Esophagus muscularis mucosa (tissue), 4 donors: ENCODE data around the gene TMEM200B. TPM values are rescaled to one million over a fixed set of nuclear protein-coding genes. Genes with fewer than 3 reads are reported as not detected.

ENCODE experiments used
- DNase-seq: peaks from one replicate; pipeline ENCODE4 v3.0.0-alpha.2; 2017; ENCODE audit errors: extremely low spot score
- H3K27ac ChIP-seq, 4 donors: fragments of 200-600 bp; sonication (generic); replicated peaks in 1 of 4; 1 replicate in 3 of 4; 2 replicates in 1 of 4; pipeline ENCODE4 v1.5.1; 2016 to 2019; ENCODE audit warnings: mild to moderate bottlenecking in 1 of 4
- H3K27me3 ChIP-seq, 4 donors: fragments of 200-600 bp; sonication (generic); one replicate each; pipeline versions ENCODE4 v1.5.1 to v1.6.0; 2016 to 2019
- H3K36me3 ChIP-seq, 4 donors: fragments of 200-600 bp; sonication (generic); one replicate each; pipeline ENCODE4 v1.5.1; 2016 to 2019
- H3K4me1 ChIP-seq, 4 donors: fragments of 200-600 bp; sonication (generic); one replicate each; pipeline ENCODE4 v1.5.1; 2016 to 2019
- H3K4me3 ChIP-seq, 4 donors: fragments of 200-600 bp; sonication (generic); 1 replicate in 2 of 4; 2 replicates in 2 of 4; pipeline ENCODE4 v1.5.1; 2016 to 2019; ENCODE audit warnings: mild to moderate bottlenecking in 4 of 4, moderate library complexity in 1 of 4
- H3K9me3 ChIP-seq, 4 donors: fragments of 200-600 bp; sonication (generic); 1 replicate in 3 of 4; 2 replicates in 1 of 4; pipeline ENCODE4 v1.5.1; 2016 to 2019
- CTCF ChIP-seq, 3 experiments: fragments of 200-600 bp in 2 of 3; fragments of 450-650 bp in 1 of 3; sonication (generic) in 2 of 3; IDR thresholded peaks; one replicate each; pipeline ENCODE4 v1.5.1; 2017 to 2019; ENCODE audit warnings: antibody characterized with exemption in 3 of 3, mild to moderate bottlenecking in 2 of 3, moderate library complexity in 1 of 3
- EP300 ChIP-seq: sonication (generic); formaldehyde crosslinking; IDR thresholded peaks from one replicate; pipeline ENCODE4 v1.6.1; 2017; ENCODE audit warnings: antibody characterized with exemption
- POLR2A ChIP-seq: fragments of 450-650 bp; IDR thresholded peaks from one replicate; pipeline ENCODE4 v1.6.1; 2017; ENCODE audit warnings: antibody characterized with exemption, moderate library complexity, mild to moderate bottlenecking, low read depth
- POLR2AphosphoS5 ChIP-seq, 2 donors: sonication (generic); formaldehyde crosslinking; IDR thresholded peaks; one replicate each; pipeline ENCODE4 v1.6.1; 2017; ENCODE audit warnings: antibody characterized with exemption in 2 of 2
- WGBS: methylation state at CpG from one replicate; pipeline ENCODE4 v1.1.5; 2018; 5-methylcytosine and 5-hydroxymethylcytosine counted together
- intact Hi-C: fragments of 100-400 bp; cut with DNase I; formaldehyde crosslinking; loops from one replicate; pipeline ENCODE4 v1.15.1; 2023
- total RNA-seq, 4 donors: library from RNA; depleted of rRNA; stranded (reverse); fragments of >200 nt; gene quantifications; one replicate each; pipeline versions ENCODE4 v1.1.0 to v1.2.1, GENCODE V29; 2016

TMEM200B gene
- total RNA-seq, 4 donors from 2014 or later = 14.5 to 44.8 (median 28.2) TPM

DNA sequence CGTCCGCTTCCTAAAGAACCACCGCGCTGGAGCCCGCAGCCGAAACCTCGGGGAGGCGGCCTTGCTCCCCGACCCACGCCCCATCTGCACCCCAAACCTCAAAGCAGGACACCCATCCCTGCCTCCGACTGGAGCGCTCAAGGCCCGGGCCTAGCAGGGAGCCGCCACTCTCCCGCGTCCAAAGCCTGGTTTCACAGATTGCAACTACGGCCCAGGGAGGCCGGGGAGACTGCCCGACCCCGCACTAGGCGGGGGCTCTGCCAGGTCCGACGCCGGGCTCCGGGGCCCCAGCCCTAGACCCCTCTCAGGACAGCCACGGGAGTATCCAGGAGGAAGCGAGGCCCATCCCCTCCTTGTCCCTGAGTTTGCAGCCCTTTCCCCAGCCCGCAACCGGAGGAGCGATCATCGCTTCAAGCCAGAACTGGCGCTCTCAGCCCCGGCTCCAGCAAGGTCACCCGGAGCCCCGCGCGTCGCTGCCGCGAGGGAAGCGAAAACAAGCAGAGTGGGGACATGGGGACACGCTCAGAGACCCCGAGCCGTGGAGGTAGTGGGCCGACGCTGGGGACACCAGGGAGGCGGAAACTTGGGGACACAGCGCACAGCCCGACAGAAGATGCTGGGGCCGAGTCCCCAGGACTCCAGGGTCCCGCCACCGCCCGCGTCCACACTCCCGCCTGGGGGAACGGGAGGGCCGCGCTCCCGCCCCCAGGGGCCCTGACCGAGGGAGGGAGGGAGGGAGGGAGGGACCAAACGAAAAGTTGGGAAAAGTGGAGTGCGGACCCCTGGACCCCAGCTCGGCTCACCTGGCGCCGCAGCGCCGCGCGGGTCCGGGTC lies 433 bp downstream of the TMEM200B start:
- WGBS = 13% methylated on average over 35 of the region's 70 CpGs
- peaks cover 0 to 7% (median 0%) of the 10 kb centered on the region in 4 donors for H3K36me3 ChIP-seq
- H3K4me3 ChIP-seq = peak overlapping the region; percentile 61 to 83 (median 71)
- peaks cover 0 to 7% (median 3%) of the 10 kb centered on the region in 4 donors for H3K27me3 ChIP-seq
- peaks cover 27 to 68% (median 53%) of the 10 kb centered on the region in 4 donors for H3K4me1 ChIP-seq
- DNase-seq = no peak
- intact Hi-C loops = loop anchor here (2.0 to 5.0 kb wide), 2 partner anchors 58 to 236 kb away; partner anchors contain the start of gene SRSF4
- H3K27ac ChIP-seq = peak overlapping the region; percentile 98 to 100 (median 98)
- TF ChIP-seq POLR2A (no peak), POLR2AphosphoS5 (IDR thresholded peaks at IDR 0.05) (no peak), EP300 (no peak), CTCF (IDR thresholded peaks at IDR 0.05) (no peak)
- no peaks in the 10 kb centered on the region for H3K9me3 ChIP-seq

GRCh38 chr1:29122682-29123052 lies 1.0 kb downstream of the TMEM200B start:
- intact Hi-C loops = loop anchor here (2.0 to 5.0 kb wide), 2 partner anchors 58 to 235 kb away; partner anchors contain the start of gene SRSF4

GRCh38 chr1:29121936-29122681 lies 1.6 kb downstream of the TMEM200B start:
- no peak for DNase-seq
- no peak for TF ChIP-seq EP300
- TF ChIP-seq CTCF (IDR thresholded peaks at IDR 0.05) = no peak
- no peak for TF ChIP-seq POLR2AphosphoS5 (IDR thresholded peaks at IDR 0.05)
- TF ChIP-seq POLR2A = no peak
- WGBS = no CpG with 5 or more reads among the region's 81 CpGs
- intact Hi-C loops = loop anchor here (2.0 to 5.0 kb wide), 2 partner anchors 59 to 235 kb away; partner anchors contain the start of gene SRSF4
- H3K4me3 ChIP-seq = peak overlapping the region; percentile 61 to 83 (median 71)
- H3K27ac ChIP-seq = peak overlapping the region; percentile 98 to 100 (median 98)
- H3K27me3 ChIP-seq = peaks cover 0 to 7% (median 3%) of the 10 kb centered on the region in 4 donors
- H3K9me3 ChIP-seq = no peaks in the 10 kb centered on the region
- H3K36me3 ChIP-seq = peaks cover 0 to 9% (median 2%) of the 10 kb centered on the region in 4 donors
- peaks cover 27 to 68% (median 53%) of the 10 kb centered on the region in 4 donors for H3K4me1 ChIP-seq

More at GRCh38 chr1:29122682-29123052, 1.0 kb downstream of the TMEM200B start:
- WGBS = no CpG with 5 or more reads among the region's 34 CpGs
- H3K9me3 ChIP-seq = no peaks in the 10 kb centered on the region
- H3K4me3 ChIP-seq = peak overlapping the region; percentile 61 to 83 (median 71)
- peak overlapping the region; percentile 98 to 100 (median 98) for H3K27ac ChIP-seq
- TF ChIP-seq POLR2AphosphoS5 (IDR thresholded peaks at IDR 0.05) (peak; percentile 67 to 93), POLR2A (peak; percentile 62), CTCF (IDR thresholded peaks at IDR 0.05) (no peak), EP300 (no peak)
- H3K4me1 ChIP-seq = peaks cover 27 to 68% (median 53%) of the 10 kb centered on the region in 4 donors
- H3K27me3 ChIP-seq = peaks cover 0 to 7% (median 3%) of the 10 kb centered on the region in 4 donors
- H3K36me3 ChIP-seq = peaks cover 0 to 7% (median 0%) of the 10 kb centered on the region in 4 donors
- no peak for DNase-seq

GRCh38 chr1:29121516-29121935 lies 2.2 kb downstream of the TMEM200B start:
- Histone ChIP-seq H3K9me3 (no peaks in the 10 kb centered on the region), H3K4me3 (peak overlapping the region; percentile 61 to 83 (median 71)), H3K27ac (peak overlapping the region; percentile 98 to 100 (median 98)), H3K27me3 (peaks cover 0 to 7% (median 3%) of the 10 kb centered on the region in 4 donors), H3K36me3 (peaks cover 0 to 12% (median 4%) of the 10 kb centered on the region in 4 donors), H3K4me1 (peaks cover 27 to 68% (median 53%) of the 10 kb centered on the region in 4 donors)
- DNase-seq = no peak
- TF ChIP-seq EP300 (no peak), POLR2A (no peak)
- intact Hi-C loops = loop anchor here (5.0 kb wide), 1 partner anchor 234 kb away; no protein-coding TSS in a partner anchor
- no CpG with 5 or more reads among the region's 59 CpGs for WGBS
